Erythroblast (primary cell): ENCODE data around the gene DYNLL1.

Source experiments
- GATA1 ChIP-seq: IDR thresholded peaks from 2 replicates; pipeline ENCODE4 v1.6.1; 2011; ENCODE audit warnings: low read depth, mild to moderate bottlenecking, control low read depth, low read length, moderate library complexity
- POLR2A ChIP-seq: IDR thresholded peaks from 2 replicates; pipeline ENCODE4 v1.6.1; 2011; ENCODE audit warnings: mild to moderate bottlenecking, low read length

GRCh38 chr12:120490833-120491512, 4.9 kb upstream of the DYNLL1 start:
- no peak for TF ChIP-seq POLR2A
- TF ChIP-seq GATA1 = no peak
